Ovary (tissue), 3 donors: ENCODE results near the gene NCAN.

ENCODE experiments used
- EP300 ChIP-seq: sonication (generic); formaldehyde crosslinking; IDR thresholded peaks from one replicate; pipeline ENCODE4 v1.6.1; 2017; ENCODE audit warnings: antibody characterized with exemption
- POLR2A ChIP-seq: fragments of 450-650 bp; IDR thresholded peaks from one replicate; pipeline ENCODE4 v1.6.1; 2017; ENCODE audit warnings: antibody characterized with exemption, mild to moderate bottlenecking, moderate library complexity
- TF ChIP-seq, protein P1 (sequence below), 3 donors: fragments of 450-650 bp in 2 of 3; fragments of 200-600 bp in 1 of 3; IDR thresholded peaks; one replicate each; pipeline versions ENCODE4 v1.5.1 to v1.8.0; 2016 to 2022; ENCODE audit warnings: antibody characterized with exemption in 3 of 3, mild to moderate bottlenecking in 1 of 3
- donor health status: DM: no; HTN: no; CAD: no.

DNA sequence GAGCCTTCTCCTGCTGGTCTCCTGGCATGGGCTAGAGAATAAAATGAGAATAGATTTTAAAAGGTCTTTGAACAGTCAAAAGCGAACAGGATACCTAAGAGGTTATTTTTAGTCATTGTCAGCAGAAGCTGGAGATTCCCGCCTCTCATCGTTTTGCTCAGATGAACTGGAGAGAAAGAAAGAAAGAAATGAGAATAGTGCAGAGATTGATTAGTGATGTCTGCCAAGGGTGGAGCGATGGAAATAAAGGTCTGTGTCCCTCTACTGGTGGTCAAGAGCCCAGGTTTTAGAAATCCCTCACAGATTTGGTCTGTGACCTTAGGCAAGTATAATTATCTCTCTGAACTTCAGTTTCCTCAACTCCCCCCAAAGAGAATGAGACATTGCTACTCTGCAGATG lies 5.3 kb downstream of the NCAN start:
- TF ChIP-seq, protein P1, sequence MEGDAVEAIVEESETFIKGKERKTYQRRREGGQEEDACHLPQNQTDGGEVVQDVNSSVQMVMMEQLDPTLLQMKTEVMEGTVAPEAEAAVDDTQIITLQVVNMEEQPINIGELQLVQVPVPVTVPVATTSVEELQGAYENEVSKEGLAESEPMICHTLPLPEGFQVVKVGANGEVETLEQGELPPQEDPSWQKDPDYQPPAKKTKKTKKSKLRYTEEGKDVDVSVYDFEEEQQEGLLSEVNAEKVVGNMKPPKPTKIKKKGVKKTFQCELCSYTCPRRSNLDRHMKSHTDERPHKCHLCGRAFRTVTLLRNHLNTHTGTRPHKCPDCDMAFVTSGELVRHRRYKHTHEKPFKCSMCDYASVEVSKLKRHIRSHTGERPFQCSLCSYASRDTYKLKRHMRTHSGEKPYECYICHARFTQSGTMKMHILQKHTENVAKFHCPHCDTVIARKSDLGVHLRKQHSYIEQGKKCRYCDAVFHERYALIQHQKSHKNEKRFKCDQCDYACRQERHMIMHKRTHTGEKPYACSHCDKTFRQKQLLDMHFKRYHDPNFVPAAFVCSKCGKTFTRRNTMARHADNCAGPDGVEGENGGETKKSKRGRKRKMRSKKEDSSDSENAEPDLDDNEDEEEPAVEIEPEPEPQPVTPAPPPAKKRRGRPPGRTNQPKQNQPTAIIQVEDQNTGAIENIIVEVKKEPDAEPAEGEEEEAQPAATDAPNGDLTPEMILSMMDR (IDR thresholded peaks at IDR 0.05): no peak
- TF ChIP-seq EP300 (no peak), POLR2A (no peak)
